CD4-positive, alpha-beta T cell treated with Interleukin-1 beta for 1 hour (primary cell): Measurements from ENCODE around the gene PANX3.
"Not testable (repeated sequence)": the region's sequence is repeated elsewhere in the genome, so short reads cannot be mapped to it uniquely, and the experiment has no call there.

Experiments used
- DNase-seq, 2 donors: peaks; one replicate each; pipeline ENCODE4 v3.0.0-alpha.2; 2020 to 2022

Gene PANX3, protein sequence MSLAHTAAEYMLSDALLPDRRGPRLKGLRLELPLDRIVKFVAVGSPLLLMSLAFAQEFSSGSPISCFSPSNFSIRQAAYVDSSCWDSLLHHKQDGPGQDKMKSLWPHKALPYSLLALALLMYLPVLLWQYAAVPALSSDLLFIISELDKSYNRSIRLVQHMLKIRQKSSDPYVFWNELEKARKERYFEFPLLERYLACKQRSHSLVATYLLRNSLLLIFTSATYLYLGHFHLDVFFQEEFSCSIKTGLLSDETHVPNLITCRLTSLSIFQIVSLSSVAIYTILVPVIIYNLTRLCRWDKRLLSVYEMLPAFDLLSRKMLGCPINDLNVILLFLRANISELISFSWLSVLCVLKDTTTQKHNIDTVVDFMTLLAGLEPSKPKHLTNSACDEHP

DNA sequence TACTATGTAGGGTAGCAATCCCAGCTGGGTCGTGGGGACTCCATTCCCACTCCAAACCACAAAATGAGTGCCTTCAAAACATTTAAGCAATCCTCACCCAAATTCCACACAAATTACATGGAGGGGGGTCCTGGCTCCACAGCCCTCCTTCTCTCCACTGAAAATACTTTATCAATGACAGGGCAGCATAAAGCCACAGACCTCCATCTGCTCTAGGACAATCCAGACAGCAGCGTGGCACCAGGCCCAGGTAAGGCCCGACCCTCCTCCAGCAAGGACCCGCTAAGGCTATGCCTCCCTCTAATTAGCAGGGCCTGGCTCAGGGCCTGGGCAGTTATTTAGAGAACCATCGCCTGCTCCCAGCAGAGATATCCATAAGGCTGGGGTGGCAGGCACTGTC lies at the start of gene PANX3:
Gene PANX3, plus strand, starts transcription at position 365 of the 400 bp plus-strand sequence. CDS start 129 bp downstream, outside the sequence.
- no peak for DNase-seq

DNA sequence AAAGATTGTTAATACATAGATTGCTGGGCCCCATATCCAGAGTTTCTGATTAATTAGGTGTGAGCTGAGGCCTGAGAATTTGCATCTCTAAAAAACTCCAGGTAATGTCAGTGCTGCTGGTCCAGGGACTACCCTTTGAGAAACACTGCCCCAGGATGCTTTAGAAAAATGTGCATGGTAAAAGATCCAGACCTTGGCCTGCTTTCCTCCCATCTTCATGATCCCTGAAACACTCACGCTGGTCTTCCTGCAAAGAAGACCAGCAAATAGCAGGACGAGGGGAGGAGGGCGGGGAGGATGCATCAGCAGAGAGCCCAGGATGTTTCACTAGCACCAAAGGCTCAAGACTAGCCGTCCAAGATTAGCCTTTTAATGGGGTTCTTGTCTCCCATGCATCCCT lies 41.5 kb upstream of the PANX3 start, which contains the start of gene OR8A1:
Gene OR8A1, plus strand, starts transcription at position 301 of the 400 bp plus-strand sequence. CDS start 123 bp downstream, outside the sequence.
- no peak for DNase-seq

DNA sequence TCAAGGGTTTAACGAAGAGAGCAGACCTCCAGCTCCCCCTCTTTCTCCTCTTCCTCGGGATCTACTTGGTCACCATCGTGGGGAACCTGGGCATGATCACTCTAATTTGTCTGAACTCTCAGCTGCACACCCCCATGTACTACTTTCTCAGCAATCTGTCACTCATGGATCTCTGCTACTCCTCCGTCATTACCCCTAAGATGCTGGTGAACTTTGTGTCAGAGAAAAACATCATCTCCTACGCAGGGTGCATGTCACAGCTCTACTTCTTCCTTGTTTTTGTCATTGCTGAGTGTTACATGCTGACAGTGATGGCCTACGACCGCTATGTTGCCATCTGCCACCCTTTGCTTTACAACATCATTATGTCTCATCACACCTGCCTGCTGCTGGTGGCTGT lies 41.1 kb upstream of the PANX3 start:
- DNase-seq, result no peak

DNA sequence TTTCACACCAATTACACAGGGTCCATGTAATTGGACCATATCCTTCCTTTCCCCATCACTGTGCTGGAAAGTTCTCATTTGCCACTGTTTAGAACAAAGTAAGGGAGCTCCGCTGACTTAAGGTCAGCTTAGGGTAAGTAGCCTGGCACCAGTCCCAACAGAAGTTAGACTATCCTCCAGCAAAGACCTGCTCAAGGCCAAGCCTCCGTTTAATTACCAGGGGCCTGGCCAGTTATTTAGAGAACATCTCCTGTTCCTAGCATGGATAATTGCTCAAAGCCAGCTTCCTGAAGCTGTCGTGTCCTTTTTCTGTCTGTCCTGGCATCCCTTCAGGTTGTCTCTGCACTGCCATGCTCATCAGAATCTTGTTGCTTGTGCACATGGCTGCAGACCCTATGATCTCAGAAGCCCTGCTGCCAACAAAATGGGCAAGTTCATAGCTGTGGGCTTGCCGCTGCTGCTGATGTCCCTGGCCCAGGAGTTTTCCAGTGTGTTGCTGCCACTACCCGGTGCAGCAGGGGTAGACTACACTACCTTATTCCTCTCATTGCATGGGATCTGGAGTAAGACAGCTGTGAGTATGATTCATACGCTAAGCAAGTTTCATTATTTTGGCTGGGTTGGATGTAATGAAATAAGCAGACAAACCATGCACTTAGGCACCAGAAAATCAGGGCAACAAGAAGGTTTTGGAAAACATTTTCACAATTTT lies 33.4 kb upstream of the PANX3 start:
- no peak for DNase-seq

DNA sequence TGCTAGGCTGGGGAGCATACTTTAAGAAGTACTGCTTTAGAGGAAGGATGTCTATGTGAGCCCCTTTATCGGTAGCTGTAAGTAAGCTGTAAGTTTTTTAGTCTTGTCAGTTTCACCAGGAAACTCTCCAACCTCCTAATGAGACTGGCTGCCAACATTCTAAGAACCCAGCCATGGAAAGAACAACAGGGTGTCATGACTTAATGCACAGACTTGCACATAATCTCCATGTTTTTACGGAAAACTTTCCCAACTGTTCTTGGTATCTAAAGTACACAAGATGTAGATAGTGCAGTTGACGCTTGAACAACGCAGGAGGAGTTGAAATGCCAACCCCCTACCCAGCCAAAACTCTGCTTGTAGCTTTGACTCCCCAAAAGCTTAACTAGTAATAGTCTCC lies 32.5 kb upstream of the PANX3 start:
- no peak for DNase-seq

DNA sequence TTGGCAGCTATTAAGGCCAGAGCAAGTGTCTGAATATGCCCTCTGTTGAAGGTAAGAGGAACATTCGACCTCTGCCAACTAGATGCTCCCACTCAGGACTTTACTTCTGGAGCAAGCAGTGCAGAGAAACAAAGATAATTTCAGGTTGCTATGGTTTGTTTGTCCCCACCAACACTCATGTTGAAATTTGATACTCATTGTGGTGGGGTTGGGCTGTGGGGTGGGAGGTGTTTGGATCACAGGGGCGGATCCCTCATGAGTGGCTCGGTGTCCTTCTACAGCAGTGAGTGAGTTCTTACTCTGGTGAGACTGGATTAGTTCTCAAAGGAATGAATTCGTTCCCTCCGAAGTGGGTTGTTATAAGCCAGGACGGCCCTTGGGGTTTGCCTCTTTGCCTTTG lies 29.4 kb upstream of the PANX3 start:
- DNase-seq, result no peak

DNA sequence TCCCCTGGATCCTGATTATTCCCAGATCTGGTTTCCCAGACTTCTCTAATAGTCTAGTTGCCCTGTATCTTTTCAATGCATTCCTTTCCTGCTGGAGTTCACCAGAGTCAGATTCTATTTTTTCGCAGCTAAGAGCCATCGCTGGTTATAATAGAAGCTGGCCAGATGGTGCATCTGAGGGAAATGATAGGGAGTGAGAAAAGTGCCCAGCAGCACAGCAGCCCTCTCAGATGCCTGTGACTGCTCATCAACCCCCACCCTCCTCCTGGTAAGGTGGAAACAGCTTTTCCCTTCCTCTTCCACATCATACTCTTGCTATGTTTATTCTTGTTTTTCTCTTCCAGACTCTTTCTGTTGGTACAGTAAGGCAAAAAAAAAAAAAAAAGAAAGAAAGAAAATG lies 28.7 kb upstream of the PANX3 start:
- no peak for DNase-seq

DNA sequence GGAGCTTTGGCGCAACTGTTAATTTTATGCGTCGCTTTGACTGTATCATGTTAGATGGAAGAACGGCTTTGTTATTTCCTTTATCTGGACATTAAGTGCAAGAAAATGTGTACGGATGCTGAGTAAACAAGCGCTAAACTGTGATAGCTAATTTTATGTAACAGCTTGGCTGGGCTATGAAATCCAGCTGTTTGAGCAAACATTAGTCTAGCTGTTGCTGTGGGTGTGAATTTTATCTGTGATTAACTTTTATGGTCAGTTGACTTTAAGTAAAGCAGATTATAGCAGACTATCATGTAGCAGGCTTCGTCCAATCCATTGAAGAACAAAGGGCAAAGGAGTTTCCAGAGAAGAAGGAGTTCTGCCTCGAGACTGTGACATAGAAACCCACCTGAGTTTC lies 27.4 kb upstream of the PANX3 start:
- DNase-seq, result no peak

DNA sequence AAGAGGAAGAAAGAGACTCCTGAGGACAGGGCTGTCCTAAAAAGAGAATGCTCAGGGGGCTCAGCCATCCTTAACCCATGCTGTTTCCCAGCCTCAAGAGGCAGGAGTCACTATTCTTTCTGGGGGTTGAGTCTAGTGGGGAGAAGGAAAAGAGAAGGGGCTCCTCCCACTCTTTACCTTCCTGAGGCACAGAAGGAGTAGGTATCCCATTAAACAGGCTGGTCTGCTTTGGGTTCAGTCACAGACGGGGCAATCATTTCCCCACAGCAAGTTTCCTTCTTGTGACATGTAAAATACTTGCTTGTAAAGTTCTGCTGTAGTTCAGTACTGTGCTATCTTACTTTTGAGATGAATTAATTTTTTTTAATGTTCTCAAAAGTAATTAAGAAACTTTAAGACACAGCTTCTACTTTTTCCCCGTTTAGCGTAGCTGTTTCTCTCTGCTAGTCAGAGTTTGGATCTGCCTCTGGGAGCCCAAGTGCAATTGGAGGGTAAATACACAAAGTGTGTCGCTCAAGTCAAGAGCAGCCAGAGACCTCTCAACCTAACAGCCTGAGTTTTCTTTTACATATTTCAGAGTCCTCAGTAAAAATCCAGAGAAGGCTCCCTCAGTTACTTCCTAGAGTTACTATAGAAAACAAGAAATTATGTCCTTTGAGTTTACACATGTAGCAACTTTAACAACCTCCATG lies 26.4 kb upstream of the PANX3 start:
- DNase-seq, result no peak

DNA sequence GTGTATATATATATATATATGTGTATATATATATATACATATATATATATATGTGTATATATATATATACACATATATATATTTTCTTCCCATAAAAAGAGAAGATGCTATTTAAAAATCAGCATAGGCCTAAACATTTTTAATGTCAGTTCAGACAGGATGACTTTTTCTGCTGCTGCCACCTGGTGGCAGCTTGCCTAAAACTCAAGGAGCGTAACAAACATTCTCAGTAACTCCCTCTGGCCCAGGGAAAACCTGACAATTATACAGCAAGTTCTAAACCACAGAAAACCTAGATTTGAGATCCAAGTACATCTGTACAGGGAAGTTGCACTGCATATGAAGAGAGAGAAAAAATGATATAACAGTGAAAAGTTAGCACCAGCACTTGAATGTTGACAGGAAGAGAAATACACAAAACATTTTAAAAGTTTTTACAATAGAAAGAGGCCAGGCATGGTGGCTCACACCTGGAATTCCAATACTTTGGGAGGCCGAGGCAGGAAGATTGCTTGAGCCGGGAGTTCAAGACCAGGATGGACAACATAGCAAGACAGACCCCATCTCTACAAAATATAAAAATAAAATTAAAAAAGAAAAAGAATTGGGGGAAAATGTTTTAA lies 24.9 kb upstream of the PANX3 start:
- peak; percentile 31 to 33 for DNase-seq

DNA sequence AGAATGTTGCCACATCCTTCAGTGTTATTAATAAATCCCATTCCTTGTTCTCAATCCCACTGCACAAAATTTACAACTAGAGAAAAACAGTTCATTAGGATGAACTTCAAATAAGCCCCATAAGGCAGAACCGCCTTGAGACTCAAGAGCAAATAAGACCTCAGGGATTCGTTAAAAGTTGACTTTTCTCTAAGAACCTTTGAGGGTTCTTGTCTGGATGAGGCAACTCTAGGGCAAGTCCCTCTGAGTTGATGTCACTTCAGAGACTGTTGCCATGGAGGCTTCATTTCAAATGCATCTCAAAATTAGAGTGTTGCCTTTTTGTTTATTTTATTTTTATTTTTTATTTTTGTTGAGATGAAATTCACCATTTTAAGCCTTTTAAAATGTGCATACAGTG lies 19.8 kb upstream of the PANX3 start:
- DNase-seq, result no peak

DNA sequence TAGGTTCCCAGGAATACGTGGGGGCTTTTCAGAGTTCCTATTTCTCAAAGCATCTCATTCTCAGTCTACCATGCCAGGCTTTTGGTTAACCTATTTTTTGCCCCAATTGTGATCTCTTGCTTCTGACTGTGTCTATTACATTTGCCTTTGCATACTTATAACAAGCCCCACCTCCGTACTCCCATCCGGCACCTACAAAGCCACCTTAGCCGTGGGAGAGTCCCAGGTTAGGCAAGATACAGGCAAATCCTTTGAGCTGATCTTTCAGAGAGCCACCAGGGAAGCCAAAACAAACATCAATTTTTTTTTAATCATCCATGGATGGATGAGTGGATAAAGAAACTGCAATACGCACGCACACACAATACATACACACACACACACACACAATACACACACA lies 18.6 kb upstream of the PANX3 start:
- DNase-seq, result no peak

DNA sequence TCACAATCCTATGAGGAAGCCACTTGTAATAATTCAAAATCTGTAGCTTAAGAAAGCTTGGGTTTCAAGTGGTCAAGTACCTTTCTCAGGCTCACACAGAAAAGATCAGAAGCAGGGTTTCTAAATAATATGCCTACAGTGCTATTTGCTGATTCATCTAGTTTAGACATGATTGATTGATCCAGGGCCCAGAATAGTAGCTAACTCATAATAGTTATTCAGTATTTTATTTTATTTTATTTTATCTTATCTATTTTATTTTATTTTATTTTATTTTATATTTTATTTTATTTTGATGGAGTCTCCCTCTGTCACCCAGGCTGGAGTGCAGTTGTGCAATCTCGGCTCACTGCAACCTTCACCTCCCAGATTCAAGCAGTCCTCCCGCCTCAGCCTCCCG lies 15.9 kb upstream of the PANX3 start:
- DNase-seq, result no peak

DNA sequence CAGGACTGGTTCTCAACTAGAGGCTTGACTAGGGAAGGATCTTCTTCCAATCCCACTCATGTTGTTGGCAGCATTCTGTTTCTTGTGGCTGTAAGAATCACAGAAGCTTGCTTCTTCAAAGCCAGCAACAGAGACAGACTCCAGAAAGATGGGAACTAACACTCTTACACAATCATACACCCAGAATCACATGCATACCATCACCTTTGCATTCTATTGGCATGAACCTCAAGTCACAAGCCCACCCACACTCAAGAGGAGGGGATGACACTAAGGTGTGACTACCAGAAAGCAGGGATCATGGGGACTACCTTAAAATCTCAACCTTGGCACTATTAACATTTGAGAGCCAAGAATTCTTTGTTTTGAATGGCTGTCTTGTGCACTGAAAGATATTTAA lies 13.6 kb upstream of the PANX3 start:
- no peak for DNase-seq

DNA sequence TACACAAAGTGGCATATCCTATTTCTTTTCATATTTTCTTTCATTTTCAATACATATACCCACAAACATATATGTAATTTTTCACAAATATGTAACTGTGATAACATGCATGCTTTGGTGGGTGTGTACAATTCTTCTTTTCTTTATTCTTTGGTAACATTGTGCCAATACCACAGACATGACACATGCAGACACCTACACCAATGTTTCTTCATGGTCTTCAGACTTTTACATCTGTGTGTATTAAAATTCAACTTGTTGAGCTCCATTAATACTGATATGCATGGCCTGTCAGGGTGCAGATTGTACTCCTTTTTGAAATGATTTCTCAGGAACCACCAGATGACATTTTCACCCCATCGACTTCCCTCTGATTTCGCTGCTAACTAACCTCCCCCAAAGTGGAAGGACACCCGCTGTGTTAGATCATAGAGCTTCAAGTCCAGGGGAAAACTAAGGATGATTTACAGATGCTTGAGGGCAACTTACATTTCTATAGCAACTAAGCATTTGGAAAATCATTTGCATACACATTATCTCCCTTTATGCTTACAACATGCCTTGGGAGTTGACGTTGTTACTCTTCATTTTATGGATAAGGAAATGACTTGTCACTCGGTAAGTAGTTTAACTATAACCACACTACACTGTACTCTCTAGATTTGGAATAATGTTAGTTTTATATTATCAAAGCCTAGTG lies 10.5 kb upstream of the PANX3 start:
- DNase-seq, result no peak

DNA sequence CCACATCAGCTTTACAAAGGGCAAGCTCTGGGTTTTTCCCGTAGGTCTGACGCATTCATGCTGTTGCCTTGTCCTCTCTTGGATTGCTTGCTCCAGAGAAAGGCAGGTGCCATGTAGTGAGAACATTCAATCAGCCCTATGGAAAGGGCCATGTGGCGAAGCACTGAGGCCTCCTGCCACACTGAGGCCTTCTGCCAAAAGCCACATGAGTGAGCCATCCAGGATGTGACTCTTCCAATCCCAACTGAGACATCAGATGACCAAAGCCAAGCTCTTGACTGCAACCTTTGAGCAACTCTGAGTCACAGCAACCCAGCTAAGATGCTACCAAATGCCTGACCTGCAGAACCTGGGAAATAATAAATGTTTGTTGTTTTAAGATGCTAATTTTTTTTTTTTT lies 9.0 kb upstream of the PANX3 start:
- DNase-seq, result no peak

DNA sequence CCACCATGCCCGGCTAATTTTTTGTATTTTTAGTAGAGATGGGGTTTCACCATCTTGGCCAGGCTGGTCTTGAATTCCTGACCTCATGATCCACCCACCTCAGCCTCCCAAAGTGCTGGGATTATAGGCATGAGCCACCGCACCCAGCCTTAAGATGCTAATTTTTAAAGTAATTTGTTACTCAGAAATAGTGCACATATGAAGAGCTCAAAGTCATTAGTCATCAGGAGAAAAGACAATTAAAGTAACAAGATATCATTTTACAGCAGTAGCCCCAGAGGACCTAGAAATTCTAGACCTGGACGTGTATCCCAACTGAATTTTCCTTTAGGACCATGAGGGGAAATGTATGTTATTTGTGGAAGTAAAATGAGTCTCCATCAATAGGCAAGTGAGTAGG lies 8.5 kb upstream of the PANX3 start:
- not testable (repeated sequence) for DNase-seq

DNA sequence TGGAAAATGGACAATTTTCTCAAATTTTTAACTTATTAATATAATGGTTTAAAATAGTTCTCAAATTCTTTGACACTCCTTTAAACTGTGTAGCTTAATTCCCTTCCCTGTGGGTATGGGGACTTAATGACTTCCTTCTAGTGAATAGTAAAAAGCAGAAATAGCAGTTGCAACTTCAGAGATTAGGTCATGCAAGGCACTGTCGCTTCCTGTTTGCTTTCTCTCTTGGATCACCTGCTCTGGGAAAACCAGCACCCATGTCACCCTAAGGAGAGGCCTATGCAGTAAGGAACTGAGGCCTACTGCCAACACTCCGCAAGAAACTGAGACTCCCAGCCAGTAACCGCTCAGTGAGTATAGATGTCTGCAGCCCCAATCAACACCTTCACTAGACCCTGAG lies 5.5 kb upstream of the PANX3 start:
- DNase-seq, result peak in 1 of 2 donors; percentile 15

DNA sequence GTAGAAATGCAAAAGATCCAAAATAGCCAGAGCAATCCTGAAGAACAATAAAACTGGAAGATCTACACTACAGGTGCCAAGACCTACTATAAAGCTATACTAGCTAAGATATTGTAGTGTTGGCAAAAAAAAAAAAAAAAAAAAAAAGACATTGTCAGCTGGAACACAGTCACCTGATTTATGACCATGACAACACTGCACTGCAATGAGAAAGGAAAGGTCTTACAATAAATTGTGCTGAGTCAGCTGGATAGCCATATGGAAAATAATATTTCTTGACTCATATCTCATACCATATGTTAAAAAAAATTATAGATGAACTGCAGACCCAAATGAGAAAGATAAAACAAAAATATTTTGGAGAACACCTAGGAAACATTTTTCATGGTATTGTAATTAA lies 3.1 kb upstream of the PANX3 start:
- no peak for DNase-seq

DNA sequence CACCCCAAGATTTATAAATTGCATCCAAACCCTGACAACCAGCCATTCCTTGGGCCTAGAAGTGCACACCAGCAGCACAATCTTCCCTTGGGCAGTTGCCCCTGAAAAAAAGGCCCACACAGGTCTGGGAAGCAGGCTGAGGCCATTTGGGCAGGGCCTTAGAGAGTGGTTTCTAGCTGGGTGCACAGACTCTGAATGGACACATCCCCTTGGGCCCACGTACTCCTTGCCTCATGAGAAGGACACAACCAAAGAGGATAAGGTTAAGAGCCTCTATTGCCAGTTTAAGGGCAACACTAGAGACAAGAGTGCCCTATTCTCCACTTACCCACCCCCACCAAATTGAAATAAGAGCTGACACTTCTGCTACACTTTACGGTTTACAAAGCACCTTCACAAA lies 933 bp upstream of the PANX3 start:
- DNase-seq, result no peak

DNA sequence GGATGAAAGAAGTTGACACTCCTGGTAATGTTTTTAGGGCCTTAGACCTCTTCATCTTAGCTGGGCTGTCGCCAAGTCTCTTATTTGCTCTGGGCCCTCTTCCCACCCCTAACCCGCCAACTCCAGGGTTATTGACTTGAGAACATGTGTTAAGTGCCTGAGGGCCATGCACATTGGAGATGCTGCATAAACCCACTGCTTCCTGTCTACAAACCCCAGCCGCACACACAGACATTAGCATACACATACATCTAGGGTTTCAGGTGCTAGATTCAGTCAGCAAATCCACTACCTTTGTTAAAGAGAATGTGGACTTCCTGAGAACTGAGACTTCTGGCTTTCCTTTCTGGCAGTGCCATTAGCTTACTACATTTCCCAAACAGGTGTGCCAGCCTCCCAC lies 817 bp downstream of the PANX3 start:
- no peak for DNase-seq

DNA sequence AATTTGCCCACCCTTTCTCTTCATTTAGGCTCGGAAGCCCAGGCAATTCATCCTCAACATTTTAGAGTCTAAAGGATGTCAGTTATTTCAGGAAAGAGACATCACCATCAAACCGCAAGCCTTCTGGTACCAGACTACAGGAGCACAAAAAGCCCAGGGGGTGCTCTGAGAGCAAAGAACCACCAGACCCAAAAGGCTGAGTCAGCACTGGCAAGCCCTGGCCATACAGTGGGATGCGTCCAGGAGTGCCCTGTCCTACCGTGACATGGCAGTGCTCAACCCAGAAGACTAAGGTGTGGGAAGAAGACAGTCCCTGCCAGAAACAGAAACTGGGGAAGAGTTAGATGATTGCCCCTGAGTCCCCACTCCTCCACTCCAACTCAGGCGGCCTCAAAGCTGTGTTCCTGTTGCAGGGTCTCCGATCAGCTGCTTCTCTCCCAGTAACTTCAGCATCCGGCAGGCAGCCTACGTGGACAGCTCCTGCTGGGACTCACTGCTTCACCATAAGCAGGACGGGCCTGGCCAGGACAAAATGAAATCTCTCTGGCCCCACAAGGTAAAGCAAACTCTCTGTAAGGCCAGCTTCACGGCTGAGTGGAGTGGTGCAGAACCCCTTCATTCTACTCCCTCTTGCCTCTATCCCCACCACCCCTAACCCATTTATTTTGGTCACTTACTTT lies 1.5 kb downstream of the PANX3 start:
- no peak for DNase-seq
